HG03060 (cell line): ENCODE results near the gene HDAC3.

Experiments used
- ATAC-seq: cut with Tn5 transposase; IDR thresholded peaks from one replicate; pipeline ENCODE4 v1.9.1; 2021; ENCODE audit warnings: low read depth, moderate number of reproducible peaks; ENCODE audit not compliant: unreplicated experiment

HDAC3 gene

GRCh38 chr5:141605523-141606277, 30.9 kb downstream of the HDAC3 start:
- ATAC-seq: peak; percentile 89

- no peak for ATAC-seq
Observed at GRCh38 chr5:141603923-141604717, 32.5 kb downstream of the HDAC3 start.

GRCh38 chr5:141602606-141603005, 34.0 kb downstream of the HDAC3 start:
- ATAC-seq: no peak

GRCh38 chr5:141598391-141599345, 38.0 kb downstream of the HDAC3 start:
- no peak for ATAC-seq

GRCh38 chr5:141597814-141598213, 38.8 kb downstream of the HDAC3 start:
- no peak for ATAC-seq

- ATAC-seq: no peak
Observed at GRCh38 chr5:141597394-141597793, 39.3 kb downstream of the HDAC3 start.

GRCh38 chr5:141596867-141597266, 39.8 kb downstream of the HDAC3 start:
- ATAC-seq: no peak

- ATAC-seq: no peak
Observed at GRCh38 chr5:141590127-141590526, 46.5 kb downstream of the HDAC3 start.

GRCh38 chr5:141586246-141586645, 50.4 kb downstream of the HDAC3 start:
- ATAC-seq: no peak

- no peak for ATAC-seq
Observed at GRCh38 chr5:141585594-141585993, 51.1 kb downstream of the HDAC3 start.

- no peak for ATAC-seq
Observed at GRCh38 chr5:141574122-141574510, 62.5 kb downstream of the HDAC3 start.

- ATAC-seq: no peak
Observed at GRCh38 chr5:141573489-141574121, 63.0 kb downstream of the HDAC3 start.
